Measurements from ENCODE around the gene TCEAL9.

GRCh38 chrX:103373581-103373980, 17.3 kb downstream of the TCEAL9 start:
- TF ChIP-seq, protein P1, sequence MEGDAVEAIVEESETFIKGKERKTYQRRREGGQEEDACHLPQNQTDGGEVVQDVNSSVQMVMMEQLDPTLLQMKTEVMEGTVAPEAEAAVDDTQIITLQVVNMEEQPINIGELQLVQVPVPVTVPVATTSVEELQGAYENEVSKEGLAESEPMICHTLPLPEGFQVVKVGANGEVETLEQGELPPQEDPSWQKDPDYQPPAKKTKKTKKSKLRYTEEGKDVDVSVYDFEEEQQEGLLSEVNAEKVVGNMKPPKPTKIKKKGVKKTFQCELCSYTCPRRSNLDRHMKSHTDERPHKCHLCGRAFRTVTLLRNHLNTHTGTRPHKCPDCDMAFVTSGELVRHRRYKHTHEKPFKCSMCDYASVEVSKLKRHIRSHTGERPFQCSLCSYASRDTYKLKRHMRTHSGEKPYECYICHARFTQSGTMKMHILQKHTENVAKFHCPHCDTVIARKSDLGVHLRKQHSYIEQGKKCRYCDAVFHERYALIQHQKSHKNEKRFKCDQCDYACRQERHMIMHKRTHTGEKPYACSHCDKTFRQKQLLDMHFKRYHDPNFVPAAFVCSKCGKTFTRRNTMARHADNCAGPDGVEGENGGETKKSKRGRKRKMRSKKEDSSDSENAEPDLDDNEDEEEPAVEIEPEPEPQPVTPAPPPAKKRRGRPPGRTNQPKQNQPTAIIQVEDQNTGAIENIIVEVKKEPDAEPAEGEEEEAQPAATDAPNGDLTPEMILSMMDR (IDR thresholded peaks at IDR 0.05): no peak
- no peak for TF ChIP-seq POLR2AphosphoS5 (IDR thresholded peaks at IDR 0.05)
- no peak for TF ChIP-seq EP300 (IDR thresholded peaks at IDR 0.05; ENCODE audit: low read depth)
- no peak for TF ChIP-seq POLR2A (IDR thresholded peaks at IDR 0.05)

Data from transverse colon (tissue), 4 donors.